HEK293 (cell line): ENCODE data around the gene ACKR1.

Source experiments
- CTCF ChIA-PET: fragments of 350-600 bp; formaldehyde crosslinking; extraction: SDS; loops from one replicate; lab custom pipeline; 2021; ENCODE audit warnings: antibody characterized with exemption; lab: Yijun Ruan, JAX
- POLR2A ChIA-PET: fragments of 300-600 bp; formaldehyde crosslinking; extraction: SDS; loops from one replicate; lab custom pipeline; 2020; ENCODE audit warnings: antibody characterized with exemption, inconsistent platforms; lab: Yijun Ruan, JAX
- H3K27ac ChIP-seq: fragments of 200-500 bp; sonication (Bioruptor generic); 2 replicates; pipeline ENCODE4 v1.5.1; 2014; ENCODE audit warnings: low read depth, low read length, control low read depth, inconsistent platforms; ENCODE audit errors: extremely low read depth
- H3K36me3 ChIP-seq, 2 experiments: fragments of 200-500 bp in 1 of 2; sonication (Bioruptor generic) in 1 of 2; 1 replicate in 1 of 2; 2 replicates in 1 of 2; pipeline ENCODE4 v1.5.1; 2014 to 2017; ENCODE audit warnings: inconsistent platforms in 2 of 2, low read length in 2 of 2; ENCODE audit not compliant: control insufficient read depth in 2 of 2, insufficient read depth in 1 of 2
- H3K4me1 ChIP-seq: fragments of 200-500 bp; sonication (Bioruptor generic); 2 replicates; pipeline ENCODE4 v1.5.1; 2014; ENCODE audit warnings: mild to moderate bottlenecking, low read length, inconsistent platforms; ENCODE audit not compliant: control insufficient read depth, insufficient read depth
- H3K4me3 ChIP-seq: 2 replicates; pipeline ENCODE4 v1.5.1; 2011; ENCODE audit warnings: low read depth, mild to moderate bottlenecking, control low read depth, low read length, moderate library complexity
- H3K9me3 ChIP-seq: fragments of 200-500 bp; sonication (Bioruptor generic); 2 replicates; pipeline ENCODE4 v1.5.1; 2014; ENCODE audit warnings: low read depth, low read length, inconsistent platforms; ENCODE audit not compliant: control insufficient read depth, insufficient read depth
- AEBP2 ChIP-seq: fragments of 450-650 bp; formaldehyde crosslinking; IDR thresholded peaks from 2 replicates; pipeline ENCODE4 v1.5.1; 2016; ENCODE audit warnings: missing biosample characterization, missing genetic modification characterization, borderline replicate concordance
- BCL11B ChIP-seq: fragments of 450-650 bp; formaldehyde crosslinking; IDR thresholded peaks from 2 replicates; pipeline ENCODE4 v1.5.1; 2016; ENCODE audit warnings: low read depth, missing biosample characterization, missing genetic modification characterization
- KLF7 ChIP-seq: fragments of 450-650 bp; formaldehyde crosslinking; IDR thresholded peaks from 2 replicates; pipeline ENCODE4 v1.5.1; 2016; ENCODE audit warnings: missing biosample characterization, missing genetic modification characterization, borderline replicate concordance
- SCRT1 ChIP-seq: fragments of 450-650 bp; formaldehyde crosslinking; IDR thresholded peaks from 2 replicates; pipeline ENCODE4 v1.5.1; 2016; ENCODE audit warnings: missing biosample characterization, missing genetic modification characterization, borderline replicate concordance
- SCRT2 ChIP-seq: fragments of 450-650 bp; formaldehyde crosslinking; IDR thresholded peaks from 2 replicates; pipeline ENCODE4 v1.5.1; 2016; ENCODE audit warnings: missing biosample characterization, missing genetic modification characterization
- ZBTB49 ChIP-seq: fragments of 450-650 bp; formaldehyde crosslinking; IDR thresholded peaks from 2 replicates; pipeline ENCODE4 v1.5.1; 2016; ENCODE audit warnings: missing biosample characterization, missing genetic modification characterization, low read depth
- ZBTB6 ChIP-seq: fragments of 450-650 bp; formaldehyde crosslinking; IDR thresholded peaks from 2 replicates; pipeline ENCODE4 v1.5.1; 2017; ENCODE audit warnings: missing biosample characterization, missing genetic modification characterization
- ZFP41 ChIP-seq: fragments of 450-650 bp; formaldehyde crosslinking; IDR thresholded peaks from 2 replicates; pipeline ENCODE4 v1.5.1; 2016; ENCODE audit warnings: missing biosample characterization, missing genetic modification characterization, borderline replicate concordance
- ZNF132 ChIP-seq: fragments of 450-650 bp; formaldehyde crosslinking; IDR thresholded peaks from 2 replicates; pipeline ENCODE4 v1.5.1; 2017; ENCODE audit warnings: missing biosample characterization, missing genetic modification characterization, borderline replicate concordance
- ZNF140 ChIP-seq: fragments of 450-650 bp; formaldehyde crosslinking; IDR thresholded peaks from 2 replicates; pipeline ENCODE4 v1.5.1; 2016; ENCODE audit warnings: missing biosample characterization, missing genetic modification characterization
- ZNF146 ChIP-seq: fragments of 450-650 bp; formaldehyde crosslinking; IDR thresholded peaks from 2 replicates; pipeline ENCODE4 v1.5.1; 2016; ENCODE audit warnings: missing biosample characterization, missing genetic modification characterization
- ZNF148 ChIP-seq: fragments of 450-650 bp; formaldehyde crosslinking; IDR thresholded peaks from 2 replicates; pipeline ENCODE4 v1.5.0; 2017; ENCODE audit warnings: missing biosample characterization, missing genetic modification characterization, borderline replicate concordance
- ZNF202 ChIP-seq: fragments of 450-650 bp; formaldehyde crosslinking; IDR thresholded peaks from 2 replicates; pipeline ENCODE4 v1.5.1; 2016; ENCODE audit warnings: missing biosample characterization, missing genetic modification characterization, borderline replicate concordance
- ZNF211 ChIP-seq: fragments of 450-650 bp; formaldehyde crosslinking; IDR thresholded peaks from 2 replicates; pipeline ENCODE4 v1.5.1; 2016; ENCODE audit warnings: low read depth, missing biosample characterization, missing genetic modification characterization
- ZNF223 ChIP-seq: fragments of 450-650 bp; formaldehyde crosslinking; IDR thresholded peaks from 2 replicates; pipeline ENCODE4 v1.5.1; 2016; ENCODE audit warnings: missing biosample characterization, missing genetic modification characterization
- ZNF239 ChIP-seq: fragments of 450-650 bp; formaldehyde crosslinking; IDR thresholded peaks from 2 replicates; pipeline ENCODE4 v1.5.1; 2016; ENCODE audit warnings: missing biosample characterization, missing genetic modification characterization
- ZNF394 ChIP-seq: fragments of 450-650 bp; formaldehyde crosslinking; IDR thresholded peaks from 2 replicates; pipeline ENCODE4 v1.5.1; 2016; ENCODE audit warnings: missing biosample characterization, missing genetic modification characterization, mild to moderate bottlenecking, moderate library complexity, borderline replicate concordance
- ZNF423 ChIP-seq: fragments of 450-650 bp; formaldehyde crosslinking; IDR thresholded peaks from 2 replicates; pipeline ENCODE4 v1.5.1; 2016; ENCODE audit warnings: missing biosample characterization, missing genetic modification characterization
- ZNF510 ChIP-seq: fragments of 450-650 bp; formaldehyde crosslinking; IDR thresholded peaks from 2 replicates; pipeline ENCODE4 v1.5.1; 2018; ENCODE audit warnings: mild to moderate bottlenecking, missing genetic modification characterization, missing biosample characterization; ENCODE audit not compliant: insufficient replicate concordance
- ZNF610 ChIP-seq: fragments of 450-650 bp; formaldehyde crosslinking; IDR thresholded peaks from 2 replicates; pipeline ENCODE4 v1.5.1; 2016; ENCODE audit warnings: missing biosample characterization, missing genetic modification characterization, borderline replicate concordance
- ZNF624 ChIP-seq: fragments of 450-650 bp; formaldehyde crosslinking; IDR thresholded peaks from 2 replicates; pipeline ENCODE4 v1.5.1; 2017; ENCODE audit warnings: missing biosample characterization, missing genetic modification characterization
- ZNF629 ChIP-seq: fragments of 450-650 bp; formaldehyde crosslinking; IDR thresholded peaks from 2 replicates; pipeline ENCODE4 v1.5.1; 2017; ENCODE audit warnings: missing biosample characterization, missing genetic modification characterization
- ZNF777 ChIP-seq: fragments of 450-650 bp; formaldehyde crosslinking; IDR thresholded peaks from 2 replicates; pipeline ENCODE4 v1.5.1; 2017; ENCODE audit warnings: missing biosample characterization, missing genetic modification characterization, borderline replicate concordance

The ACKR1 gene

GRCh38 chr1:159187033-159187432 is 17.6 kb upstream of the ACKR1 start (continued):
- no peak for TF ChIP-seq ZNF629
- TF ChIP-seq ZNF624 (tag by site-specific recombination), result no peak
- no peak for TF ChIP-seq ZNF146 (tag by site-specific recombination)
- no peak for TF ChIP-seq ZBTB6 (tag by site-specific recombination)
- no peak for TF ChIP-seq ZNF148

- ChIA-PET POLR2A (no interaction called here), CTCF (interaction anchor here (1.5 kb wide), 1 partner anchor 10 kb away, joined by 8 read pairs; no protein-coding TSS in a partner anchor)
- Histone ChIP-seq H3K9me3 (no peaks in the 10 kb centered on the region), H3K36me3 (no peaks in the 10 kb centered on the region), H3K4me3 (no peak overlapping the region), H3K27ac (no peak overlapping the region), H3K4me1 (no peaks in the 10 kb centered on the region)
- TF ChIP-seq ZNF394 (tag by site-specific recombination) (no peak), SCRT1 (tag by site-specific recombination) (no peak), ZBTB49 (tag by site-specific recombination) (no peak), ZNF610 (tag by site-specific recombination) (no peak), ZNF423 (no peak), SCRT2 (tag by site-specific recombination) (no peak), ZNF202 (tag by site-specific recombination) (no peak), AEBP2 (tag by site-specific recombination) (no peak), ZFP41 (tag by site-specific recombination) (no peak), ZNF211 (no peak), ZNF140 (tag by site-specific recombination) (no peak), ZNF132 (tag by site-specific recombination) (no peak), ZNF510 (tag by site-specific recombination) (no peak), ZNF239 (no peak), KLF7 (tag by site-specific recombination) (no peak), ZNF777 (tag by site-specific recombination) (no peak), ZNF223 (tag by site-specific recombination) (no peak), BCL11B (tag by site-specific recombination) (no peak), ZNF629 (no peak)
Observed at GRCh38 chr1:159187647-159188374, 16.9 kb upstream of the ACKR1 start.
